Right atrium auricular region (tissue), 2 donors: ENCODE measurements around the gene CDCA4. TPM values are rescaled to one million over a fixed set of nuclear protein-coding genes. Genes with fewer than 3 reads are reported as not detected.

Source experiments
- DNase-seq: peaks from one replicate; pipeline ENCODE4 v3.0.0-alpha.2; 2019; ENCODE audit warnings: low spot score
- H3K27ac ChIP-seq, 2 donors: fragments of 200-600 bp; sonication (generic); 1 replicate in 1 of 2; 2 replicates in 1 of 2; pipeline ENCODE4 v1.5.1; 2016 to 2019
- H3K27me3 ChIP-seq, 2 donors: fragments of 200-600 bp; sonication (generic); one replicate each; pipeline versions ENCODE4 v1.5.1 to v1.6.0; 2017 to 2019
- H3K36me3 ChIP-seq: fragments of 200-600 bp; sonication (generic); one replicate; pipeline ENCODE4 v1.5.1; 2016
- H3K4me1 ChIP-seq, 2 donors: fragments of 200-600 bp; sonication (generic); one replicate each; pipeline versions ENCODE4 v1.5.1 to v1.6.0; 2017 to 2019
- H3K4me3 ChIP-seq, 2 donors: fragments of 200-600 bp; sonication (generic); 1 replicate in 1 of 2; 2 replicates in 1 of 2; pipeline ENCODE4 v1.5.1; 2017 to 2019; ENCODE audit warnings: mild to moderate bottlenecking in 1 of 2, moderate library complexity in 1 of 2
- H3K9me3 ChIP-seq, 2 donors: fragments of 200-600 bp; sonication (generic); one replicate each; pipeline ENCODE4 v1.5.1; 2019
- CTCF ChIP-seq, 2 donors: fragments of 200-600 bp; sonication (generic); IDR thresholded peaks; one replicate each; pipeline ENCODE4 v1.5.1; 2019; ENCODE audit warnings: antibody characterized with exemption in 2 of 2
- total RNA-seq, 2 donors: library from RNA; depleted of rRNA; stranded (reverse); fragments of >200 nt; gene quantifications; one replicate each; pipeline ENCODE4 v1.1.0, GENCODE V29; 2016

Gene CDCA4
- total RNA-seq, 2 donors from 2014 or later, result 3.3 to 5.1 TPM

- TF ChIP-seq CTCF (IDR thresholded peaks at IDR 0.05), result no peak
- DNase-seq, result no peak
Observed at GRCh38 chr14:104968541-104969401, 52.1 kb downstream of the CDCA4 start.

DNA sequence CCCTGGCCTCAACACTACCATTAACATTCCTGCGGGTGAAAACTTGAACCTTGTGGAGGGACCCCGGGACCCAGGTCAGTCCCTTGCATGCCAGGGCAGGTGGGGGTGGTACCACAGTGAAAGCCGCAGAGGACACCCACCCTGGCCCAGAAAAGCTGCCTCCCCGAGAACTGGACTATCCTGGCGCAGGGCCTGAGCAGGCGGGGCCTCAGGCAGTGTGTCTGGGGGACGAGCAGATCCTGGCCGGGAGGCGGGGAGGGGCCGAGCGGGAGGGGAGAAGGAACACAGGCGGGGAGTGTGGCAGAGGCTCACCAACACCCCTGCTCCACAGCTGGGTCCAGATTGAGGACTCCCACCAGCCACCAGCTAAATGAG, 52.7 kb downstream of the CDCA4 start:
- Histone ChIP-seq H3K9me3 (no peaks in the 10 kb centered on the region), H3K4me3 (peak overlapping the region; percentile 10 to 47), H3K27me3 (peaks cover 0 to 4% of the 10 kb centered on the region in 2 donors), H3K36me3 (no peaks in the 10 kb centered on the region), H3K27ac (peak overlapping the region; percentile 55 to 67), H3K4me1 (peaks cover 0 to 64% of the 10 kb centered on the region in 2 donors)
- TF ChIP-seq CTCF (IDR thresholded peaks at IDR 0.05), result no peak
- DNase-seq, result peak; percentile 72

More at GRCh38 chr14:104968541-104969401, 52.1 kb downstream of the CDCA4 start:
- H3K36me3 ChIP-seq, result no peaks in the 10 kb centered on the region
- H3K9me3 ChIP-seq, result no peaks in the 10 kb centered on the region
- H3K4me3 ChIP-seq, result peak overlapping the region in 1 of 2 donors; percentile 47
- H3K4me1 ChIP-seq, result peaks cover 0 to 70% of the 10 kb centered on the region in 2 donors
- H3K27ac ChIP-seq, result peak overlapping the region; percentile 55 to 67
- H3K27me3 ChIP-seq, result peaks cover 0 to 4% of the 10 kb centered on the region in 2 donors

DNA sequence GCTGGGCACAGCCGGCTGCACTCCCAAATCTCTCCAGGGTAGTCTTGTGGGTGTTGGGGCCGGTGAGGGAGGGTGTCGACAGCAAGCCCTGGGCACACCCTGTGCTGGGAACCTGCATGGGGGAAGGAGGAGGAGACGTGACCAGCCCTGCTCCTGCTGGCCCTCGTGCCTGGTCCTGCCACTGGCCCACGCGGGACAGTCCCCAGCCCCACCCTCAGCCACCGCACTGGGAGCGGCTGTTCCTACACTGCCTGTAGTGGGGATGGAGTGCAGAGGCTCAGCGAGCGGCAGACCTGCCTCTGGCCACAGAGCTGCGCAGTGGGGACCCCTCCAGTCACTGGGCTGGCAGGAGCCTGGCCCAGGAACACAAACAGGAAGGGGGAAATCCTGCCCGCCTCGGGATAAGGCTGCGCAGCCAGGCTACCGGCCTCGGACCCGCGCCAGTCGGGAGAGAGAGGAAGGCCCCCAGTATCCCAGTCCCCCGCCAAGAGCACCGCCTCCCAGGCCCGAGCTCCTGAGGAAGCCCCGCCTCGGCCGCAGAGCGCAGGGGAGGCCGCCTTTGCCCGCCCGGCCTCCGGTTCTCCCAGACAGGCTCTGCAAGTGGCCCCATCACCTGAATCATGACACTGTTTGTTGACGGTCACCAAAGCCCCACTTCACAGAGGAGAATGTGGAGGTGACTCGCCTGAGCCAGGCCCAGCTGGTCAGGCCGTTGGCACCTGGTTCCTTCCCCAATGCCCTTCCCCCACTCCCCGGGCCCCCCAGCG, 53.3 kb downstream of the CDCA4 start:
- Histone ChIP-seq H3K27ac (peak overlapping the region; percentile 55 to 67), H3K27me3 (peaks cover 0 to 4% of the 10 kb centered on the region in 2 donors), H3K4me1 (peaks cover 0 to 58% of the 10 kb centered on the region in 2 donors), H3K36me3 (no peaks in the 10 kb centered on the region), H3K9me3 (no peaks in the 10 kb centered on the region), H3K4me3 (peak overlapping the region; percentile 10 to 47)
- peak; percentile 71 for DNase-seq
- TF ChIP-seq CTCF (IDR thresholded peaks at IDR 0.05), result no peak

- Histone ChIP-seq H3K4me3 (peak overlapping the region in 1 of 2 donors; percentile 47), H3K4me1 (peaks cover 0 to 52% of the 10 kb centered on the region in 2 donors), H3K36me3 (no peaks in the 10 kb centered on the region), H3K9me3 (no peaks in the 10 kb centered on the region), H3K27ac (peak overlapping the region; percentile 55 to 67), H3K27me3 (peaks cover 0 to 4% of the 10 kb centered on the region in 2 donors)
- DNase-seq, result no peak
- TF ChIP-seq CTCF (IDR thresholded peaks at IDR 0.05), result no peak
Observed at GRCh38 chr14:104966981-104967385, 53.9 kb downstream of the CDCA4 start.

GRCh38 chr14:104966261-104966865, 54.5 kb downstream of the CDCA4 start:
- Histone ChIP-seq H3K27me3 (peaks cover 0 to 4% of the 10 kb centered on the region in 2 donors), H3K27ac (peak overlapping the region; percentile 55 to 67), H3K9me3 (no peaks in the 10 kb centered on the region), H3K4me1 (peaks cover 0 to 46% of the 10 kb centered on the region in 2 donors), H3K36me3 (no peaks in the 10 kb centered on the region), H3K4me3 (no peak overlapping the region)
- TF ChIP-seq CTCF (IDR thresholded peaks at IDR 0.05), result no peak
- no peak for DNase-seq
